Activated T-helper 17 cell treated with anti-CD3 and anti-CD28 coated beads, Interleukin-2, amount 50 U/mL, for 72 hours (primary cell): Measurements from ENCODE around the gene CNR2. TPM values are rescaled to one million over a fixed set of nuclear protein-coding genes. Genes with fewer than 3 reads are reported as not detected.

Experiments used
- ATAC-seq: fragments of 150-1000 bp; cut with Tn5 transposase; replicated peaks from 2 replicates; pipeline ENCODE4 v1.10.0; 2021; ENCODE audit warnings: mild to moderate bottlenecking, moderate library complexity
- H3K27ac Mint-ChIP-seq: one replicate; pipeline ENCODE4 v1.8.0; 2022; ENCODE audit warnings: mixed read lengths
- H3K27me3 Mint-ChIP-seq: one replicate; pipeline ENCODE4 v1.8.0; 2022; ENCODE audit warnings: mixed read lengths
- H3K36me3 Mint-ChIP-seq: one replicate; pipeline ENCODE4 v1.8.0; 2022; ENCODE audit warnings: low read depth, mild to moderate bottlenecking, mixed read lengths
- H3K4me1 Mint-ChIP-seq: one replicate; pipeline ENCODE4 v1.8.0; 2022; ENCODE audit warnings: mixed read lengths
- H3K4me3 Mint-ChIP-seq: one replicate; pipeline ENCODE4 v1.8.0; 2022; ENCODE audit warnings: mild to moderate bottlenecking, mixed read lengths
- H3K9me3 Mint-ChIP-seq: one replicate; pipeline ENCODE4 v1.8.0; 2022; ENCODE audit warnings: mixed read lengths
- total RNA-seq, 2 donors: library from RNA; stranded (reverse); gene quantifications; one replicate each; pipeline ENCODE4 v1.2.3, GENCODE V29; 2022

The CNR2 gene
- total RNA-seq, 2 donors from 2014 or later = 0.04 to 0.08 TPM

- H3K36me3 Mint-ChIP-seq = no peaks in the 10 kb centered on the region
- peaks cover 6% of the 10 kb centered on the region for H3K27me3 Mint-ChIP-seq
- no peaks in the 10 kb centered on the region for H3K9me3 Mint-ChIP-seq
- no peaks in the 10 kb centered on the region for H3K4me1 Mint-ChIP-seq
- H3K4me3 Mint-ChIP-seq = no peak overlapping the region
- ATAC-seq = no peak
- H3K27ac Mint-ChIP-seq = no peak overlapping the region
Observed at GRCh38 chr1:23927097-23927496, 13.9 kb upstream of the CNR2 start.

- Mint-ChIP-seq H3K4me3 (no peak overlapping the region), H3K27me3 (peaks cover 6% of the 10 kb centered on the region), H3K9me3 (no peaks in the 10 kb centered on the region), H3K4me1 (no peaks in the 10 kb centered on the region), H3K36me3 (no peaks in the 10 kb centered on the region), H3K27ac (no peak overlapping the region)
- ATAC-seq = no peak
Observed at GRCh38 chr1:23925279-23925678, 12.1 kb upstream of the CNR2 start.

- ATAC-seq = no peak
- H3K4me1 Mint-ChIP-seq = no peaks in the 10 kb centered on the region
- H3K4me3 Mint-ChIP-seq = no peak overlapping the region
- no peak overlapping the region for H3K27ac Mint-ChIP-seq
- H3K9me3 Mint-ChIP-seq = no peaks in the 10 kb centered on the region
- H3K27me3 Mint-ChIP-seq = peaks cover 6% of the 10 kb centered on the region
- H3K36me3 Mint-ChIP-seq = no peaks in the 10 kb centered on the region
Observed at GRCh38 chr1:23924601-23925000, 11.4 kb upstream of the CNR2 start.

GRCh38 chr1:23923592-23924499, 10.7 kb upstream of the CNR2 start:
- H3K4me3 Mint-ChIP-seq = no peak overlapping the region
- no peaks in the 10 kb centered on the region for H3K4me1 Mint-ChIP-seq
- no peaks in the 10 kb centered on the region for H3K9me3 Mint-ChIP-seq
- no peak for ATAC-seq
- no peak overlapping the region for H3K27ac Mint-ChIP-seq
- no peaks in the 10 kb centered on the region for H3K36me3 Mint-ChIP-seq
- H3K27me3 Mint-ChIP-seq = peaks cover 4% of the 10 kb centered on the region

GRCh38 chr1:23922321-23922943, 9.3 kb upstream of the CNR2 start:
- H3K9me3 Mint-ChIP-seq = no peaks in the 10 kb centered on the region
- H3K4me1 Mint-ChIP-seq = no peaks in the 10 kb centered on the region
- H3K27ac Mint-ChIP-seq = no peak overlapping the region
- H3K27me3 Mint-ChIP-seq = no peaks in the 10 kb centered on the region
- H3K4me3 Mint-ChIP-seq = no peak overlapping the region
- no peak for ATAC-seq
- no peaks in the 10 kb centered on the region for H3K36me3 Mint-ChIP-seq

GRCh38 chr1:23916209-23917131, 3.3 kb upstream of the CNR2 start:
- Mint-ChIP-seq H3K4me1 (no peaks in the 10 kb centered on the region), H3K36me3 (no peaks in the 10 kb centered on the region), H3K27me3 (no peaks in the 10 kb centered on the region), H3K27ac (no peak overlapping the region), H3K4me3 (no peak overlapping the region), H3K9me3 (no peaks in the 10 kb centered on the region)
- peak; percentile 82 for ATAC-seq

GRCh38 chr1:23915466-23915865, 2.3 kb upstream of the CNR2 start:
- no peaks in the 10 kb centered on the region for H3K9me3 Mint-ChIP-seq
- H3K27me3 Mint-ChIP-seq = no peaks in the 10 kb centered on the region
- no peak overlapping the region for H3K27ac Mint-ChIP-seq
- H3K36me3 Mint-ChIP-seq = no peaks in the 10 kb centered on the region
- no peaks in the 10 kb centered on the region for H3K4me1 Mint-ChIP-seq
- no peak for ATAC-seq
- H3K4me3 Mint-ChIP-seq = no peak overlapping the region

- H3K36me3 Mint-ChIP-seq = no peaks in the 10 kb centered on the region
- ATAC-seq = no peak
- H3K27ac Mint-ChIP-seq = no peak overlapping the region
- H3K9me3 Mint-ChIP-seq = no peaks in the 10 kb centered on the region
- no peak overlapping the region for H3K4me3 Mint-ChIP-seq
- H3K4me1 Mint-ChIP-seq = no peaks in the 10 kb centered on the region
- H3K27me3 Mint-ChIP-seq = no peaks in the 10 kb centered on the region
Observed at GRCh38 chr1:23914921-23915320, 1.8 kb upstream of the CNR2 start.

- Mint-ChIP-seq H3K36me3 (no peaks in the 10 kb centered on the region), H3K4me1 (no peaks in the 10 kb centered on the region), H3K27me3 (peaks cover 8% of the 10 kb centered on the region), H3K9me3 (no peaks in the 10 kb centered on the region), H3K4me3 (no peak overlapping the region), H3K27ac (no peak overlapping the region)
- no peak for ATAC-seq
Observed at GRCh38 chr1:23911921-23912320, 1.2 kb downstream of the CNR2 start.

- Mint-ChIP-seq H3K27ac (no peak overlapping the region), H3K4me3 (no peak overlapping the region), H3K36me3 (no peaks in the 10 kb centered on the region), H3K27me3 (peaks cover 16% of the 10 kb centered on the region), H3K4me1 (no peaks in the 10 kb centered on the region), H3K9me3 (no peaks in the 10 kb centered on the region)
- ATAC-seq = no peak
Observed at GRCh38 chr1:23910553-23911246, 2.5 kb downstream of the CNR2 start.

- Mint-ChIP-seq H3K36me3 (no peaks in the 10 kb centered on the region), H3K27me3 (peaks cover 20% of the 10 kb centered on the region), H3K4me3 (no peak overlapping the region), H3K9me3 (no peaks in the 10 kb centered on the region), H3K27ac (no peak overlapping the region), H3K4me1 (no peaks in the 10 kb centered on the region)
- ATAC-seq = no peak
Observed at GRCh38 chr1:23910144-23910543, 3.0 kb downstream of the CNR2 start.

- Mint-ChIP-seq H3K9me3 (no peaks in the 10 kb centered on the region), H3K27me3 (peaks cover 23% of the 10 kb centered on the region), H3K4me1 (peaks cover 5% of the 10 kb centered on the region), H3K4me3 (no peak overlapping the region), H3K27ac (no peak overlapping the region), H3K36me3 (no peaks in the 10 kb centered on the region)
- no peak for ATAC-seq
Observed at GRCh38 chr1:23909412-23909811, 3.8 kb downstream of the CNR2 start.

- Mint-ChIP-seq H3K27ac (no peak overlapping the region), H3K4me3 (no peak overlapping the region), H3K4me1 (peaks cover 7% of the 10 kb centered on the region), H3K9me3 (no peaks in the 10 kb centered on the region), H3K27me3 (peaks cover 25% of the 10 kb centered on the region), H3K36me3 (no peaks in the 10 kb centered on the region)
- ATAC-seq = no peak
Observed at GRCh38 chr1:23908453-23909341, 4.5 kb downstream of the CNR2 start.
